HG03442 (cell line): ENCODE results near the gene KNCN.

ENCODE experiments used
- ATAC-seq: cut with Tn5 transposase; IDR thresholded peaks from one replicate; pipeline ENCODE4 v1.9.1; 2021; ENCODE audit warnings: mild to moderate bottlenecking, moderate library complexity; ENCODE audit not compliant: unreplicated experiment

Gene KNCN

GRCh38 chr1:46569116-46569515, 17.7 kb upstream of the KNCN start:
- no peak for ATAC-seq

DNA sequence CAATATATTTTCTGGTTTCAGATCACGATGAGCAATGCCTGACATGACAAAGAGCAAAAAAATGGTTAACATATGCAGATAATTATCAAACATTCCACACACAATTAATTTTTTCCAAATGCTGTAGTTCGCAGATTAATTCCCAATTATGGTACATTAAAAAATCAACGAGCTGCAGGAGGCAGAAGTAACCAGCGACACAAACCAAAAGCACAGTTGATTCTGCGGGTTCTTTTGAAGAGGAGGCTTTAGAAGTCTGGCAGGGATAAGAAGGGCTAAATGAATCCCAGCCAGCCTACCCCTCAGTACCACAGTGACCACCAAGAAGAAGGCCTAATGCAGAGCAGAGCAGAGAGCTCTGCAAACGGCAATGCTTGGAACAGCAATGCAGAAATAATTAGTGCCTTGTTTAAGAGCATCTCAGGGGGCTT, 17.0 kb upstream of the KNCN start:
- ATAC-seq = no peak

DNA sequence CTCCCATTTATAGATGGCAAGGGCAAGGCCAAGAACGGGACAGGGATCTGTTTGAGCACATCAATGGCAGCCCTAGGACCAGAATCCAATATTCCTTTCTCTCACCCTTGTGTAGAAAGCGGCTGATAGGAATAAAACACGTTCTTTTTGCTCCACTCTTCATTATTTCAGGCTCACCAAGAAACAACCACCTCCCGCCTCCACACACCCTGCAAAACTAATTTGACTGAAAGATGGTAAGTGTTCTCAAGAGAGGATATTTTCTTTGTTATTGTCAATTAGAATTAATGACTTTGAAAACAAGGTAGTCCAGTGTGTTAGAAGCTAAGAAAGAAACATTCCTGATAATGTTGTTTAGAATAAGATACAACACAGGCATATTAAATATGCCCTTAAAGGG, 11.9 kb upstream of the KNCN start:
- no peak for ATAC-seq

DNA sequence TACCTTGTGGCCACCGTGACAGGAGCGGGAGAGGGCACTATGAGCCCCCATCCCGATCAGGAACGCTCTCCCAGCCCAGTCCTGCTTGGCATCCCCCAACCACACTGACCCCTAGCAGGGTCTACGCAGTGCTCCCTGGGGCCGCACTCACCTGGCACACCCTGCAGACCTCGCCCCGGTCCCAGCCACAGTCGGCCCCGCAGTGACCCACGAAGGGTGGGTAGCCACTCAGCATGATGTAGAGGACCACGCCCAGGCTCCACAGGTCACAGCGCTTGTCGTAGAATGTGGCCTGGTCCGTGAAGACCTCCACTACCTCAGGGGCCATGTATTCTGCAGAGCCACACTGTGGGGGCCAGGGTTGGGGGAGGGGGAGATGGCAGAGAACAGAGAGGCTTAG, 11.1 kb upstream of the KNCN start:
- no peak for ATAC-seq

GRCh38 chr1:46558966-46559365, 7.5 kb upstream of the KNCN start:
- no peak for ATAC-seq

GRCh38 chr1:46558141-46558963, 6.9 kb upstream of the KNCN start:
- ATAC-seq = no peak

DNA sequence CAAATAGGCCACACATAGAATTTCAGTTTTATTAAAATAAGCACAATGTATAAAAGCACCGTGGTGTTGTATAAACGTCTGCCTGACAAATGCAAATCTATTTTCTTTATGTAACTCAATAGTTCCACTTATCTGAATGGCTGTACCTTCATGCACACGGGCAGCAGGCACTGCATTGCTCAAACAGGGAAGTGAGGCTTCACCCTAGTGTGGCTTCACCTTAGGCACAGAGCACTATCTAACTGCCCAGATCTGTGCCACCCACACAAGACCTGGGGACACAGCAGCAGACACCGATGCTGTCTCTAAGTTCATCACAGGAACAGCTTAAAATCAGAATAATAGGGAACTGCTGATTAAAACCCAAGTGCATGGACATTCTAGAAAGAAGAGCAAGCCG, 6.0 kb upstream of the KNCN start:
- no peak for ATAC-seq

DNA sequence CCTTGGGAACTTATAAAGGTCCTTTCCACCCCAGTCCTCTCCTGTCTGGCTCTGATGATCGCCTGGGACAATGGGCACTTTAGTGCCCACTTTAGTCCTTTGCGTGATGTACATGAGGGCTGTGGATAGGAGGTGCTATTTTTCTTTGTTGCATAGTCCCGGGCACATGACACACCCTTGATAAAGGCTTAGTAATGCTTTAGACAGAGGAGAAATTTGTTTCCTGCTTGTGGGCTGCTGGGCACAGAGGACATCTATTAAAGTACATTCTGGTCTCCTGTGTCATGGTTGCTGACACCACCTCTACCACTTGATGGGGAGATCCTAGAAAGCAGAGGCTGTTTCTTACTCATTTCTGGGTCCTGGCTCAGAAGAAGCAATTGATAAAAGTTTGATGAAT, 5.4 kb upstream of the KNCN start:
- no peak for ATAC-seq

GRCh38 chr1:46555826-46556619, 4.6 kb upstream of the KNCN start:
- no peak for ATAC-seq

DNA sequence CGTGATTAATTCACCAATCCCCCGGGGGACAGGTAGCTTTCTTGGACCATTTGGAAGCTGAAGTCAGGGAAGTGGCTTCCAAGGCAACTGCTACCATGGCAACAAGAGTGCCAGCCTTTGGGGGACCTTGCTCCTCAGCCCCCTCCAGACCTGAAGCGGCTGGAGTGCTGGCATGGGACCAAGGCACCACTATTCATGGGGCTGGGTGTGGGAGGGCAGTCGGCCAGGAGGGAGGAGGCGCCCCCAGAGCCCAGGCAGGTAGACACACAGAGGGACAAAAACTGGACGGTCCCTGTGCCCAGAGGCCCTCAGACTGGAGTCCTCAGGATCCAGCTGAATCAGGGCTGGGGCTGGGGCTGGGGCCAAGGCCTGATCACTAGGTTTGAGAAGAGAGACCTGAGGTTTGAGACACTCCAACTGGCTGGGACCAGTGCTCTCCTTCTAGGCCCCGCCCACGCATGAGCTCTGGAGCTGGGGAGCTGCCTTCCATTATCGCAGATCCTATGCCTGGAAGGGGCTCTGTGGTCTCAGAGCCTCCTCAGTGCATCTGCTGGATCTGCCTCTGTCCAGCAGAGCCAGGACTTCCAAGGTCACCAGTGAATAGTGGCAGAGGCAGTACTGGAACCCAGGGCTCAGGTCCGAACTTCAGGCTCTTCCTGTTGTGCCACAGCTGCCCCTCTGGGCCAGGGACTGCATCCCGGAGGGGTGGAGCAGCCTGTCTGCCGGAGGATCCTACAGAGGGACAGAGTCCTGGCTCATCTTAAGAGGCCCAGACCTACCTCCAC, 3.3 kb upstream of the KNCN start:
- no peak for ATAC-seq

- ATAC-seq = no peak
Observed at GRCh38 chr1:46554236-46554596, 2.8 kb upstream of the KNCN start.

- no peak for ATAC-seq
Observed at GRCh38 chr1:46553506-46553905, 2.1 kb upstream of the KNCN start.

GRCh38 chr1:46552357-46553237, 1.1 kb upstream of the KNCN start:
- no peak for ATAC-seq

DNA sequence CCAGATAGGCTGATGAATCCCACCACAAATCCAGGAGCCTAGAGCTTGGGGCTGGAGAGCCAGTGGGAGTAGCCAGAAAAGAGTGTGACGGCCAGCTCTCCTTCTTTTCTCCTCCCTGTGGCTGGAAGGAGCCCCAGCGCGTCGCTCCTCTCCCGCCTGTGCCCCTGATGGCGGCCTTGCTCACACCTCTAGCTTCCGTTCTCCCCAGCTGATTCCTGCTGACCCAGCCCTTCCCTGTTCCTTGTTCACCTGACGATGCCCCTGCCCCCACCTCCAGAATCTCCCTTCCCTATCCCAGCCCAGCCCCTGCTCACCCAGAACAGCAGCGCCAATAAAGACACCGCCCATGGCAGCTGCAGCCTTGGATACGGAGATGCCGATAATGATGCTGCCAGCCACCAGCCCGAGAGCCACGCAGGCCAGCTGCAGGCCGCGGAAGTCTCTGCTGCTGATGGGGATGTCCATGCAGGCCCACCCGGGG, 656 bp downstream of the KNCN start:
- ATAC-seq = no peak

DNA sequence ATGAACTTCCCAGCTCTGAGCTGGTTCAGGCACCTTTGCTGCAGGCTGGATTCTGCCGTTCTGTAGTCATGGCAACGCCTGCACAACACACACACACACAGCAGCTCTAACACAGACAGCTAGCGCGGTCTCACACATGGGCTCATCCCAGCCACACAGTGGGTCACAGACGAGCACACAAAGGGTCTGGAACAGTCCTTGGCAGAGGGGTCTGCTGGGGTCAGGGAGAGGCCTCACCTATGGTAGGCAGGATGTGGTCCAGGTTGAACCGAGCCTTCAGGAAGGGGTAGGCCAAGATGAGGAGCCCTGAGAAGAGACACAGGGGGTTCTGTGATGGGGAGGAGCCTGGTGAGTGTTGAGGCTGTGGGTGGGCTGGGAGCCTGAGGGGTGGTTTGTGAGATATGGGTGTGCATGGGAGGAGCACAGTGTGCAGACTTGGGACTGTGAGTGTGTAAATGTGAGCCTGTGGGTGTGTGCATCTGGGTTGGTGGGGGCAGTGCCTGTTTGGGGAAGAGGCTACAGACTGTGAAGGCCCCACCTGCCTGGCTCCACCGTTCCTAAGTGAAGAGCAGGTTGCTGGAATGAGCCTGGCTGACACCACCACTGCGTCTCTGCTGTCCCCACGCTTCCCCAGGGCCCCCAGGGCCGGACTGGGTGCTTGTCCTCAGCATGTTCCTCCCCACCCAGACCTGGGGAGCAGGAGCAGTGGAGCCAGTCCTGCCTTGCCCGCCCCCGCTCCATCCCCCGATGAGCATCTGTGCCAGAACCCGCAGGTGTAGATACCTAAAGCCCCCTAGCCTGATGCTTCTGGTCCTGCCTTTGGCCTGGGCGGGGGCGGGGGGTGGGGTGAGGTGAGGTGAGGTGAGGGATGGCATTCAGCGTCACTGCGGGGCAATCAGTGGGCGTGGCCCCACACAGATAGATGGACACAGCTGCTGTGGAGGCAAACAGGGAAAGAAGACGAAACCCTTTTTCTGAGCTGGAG, 1.5 kb downstream of the KNCN start:
- no peak for ATAC-seq

GRCh38 chr1:46547481-46548383, 3.7 kb downstream of the KNCN start:
- ATAC-seq = no peak

GRCh38 chr1:46546210-46546609, 5.2 kb downstream of the KNCN start:
- ATAC-seq = no peak

DNA sequence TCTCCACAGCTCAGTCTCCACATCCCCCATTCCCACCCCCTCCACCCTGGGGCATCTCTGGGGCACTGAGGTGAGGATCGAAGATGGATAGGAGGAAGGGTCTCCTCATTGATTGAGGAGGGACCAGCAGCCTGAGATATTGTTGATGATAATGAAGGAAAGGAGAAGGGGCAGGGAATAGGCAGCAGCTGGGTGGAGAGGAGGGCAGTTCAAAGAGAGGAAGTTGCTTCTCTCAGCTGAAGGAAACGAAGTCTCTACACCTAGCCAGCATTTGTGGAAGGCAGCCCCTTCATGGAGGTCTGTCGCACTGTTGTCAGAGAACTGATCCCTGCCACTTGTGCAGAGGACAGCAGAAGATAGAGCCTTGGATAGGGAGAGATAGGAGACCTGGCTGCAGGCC, 5.7 kb downstream of the KNCN start:
- no peak for ATAC-seq
